HCEC 1CT (cell line): ENCODE results near the gene KCNE4.
"Not testable (repeated sequence)": the region's sequence is repeated elsewhere in the genome, so short reads cannot be mapped to it uniquely, and the experiment has no call there.

Experiments
- DNase-seq: peaks from one replicate; pipeline ENCODE4 v3.0.0-alpha.2; 2017

Gene KCNE4

DNA sequence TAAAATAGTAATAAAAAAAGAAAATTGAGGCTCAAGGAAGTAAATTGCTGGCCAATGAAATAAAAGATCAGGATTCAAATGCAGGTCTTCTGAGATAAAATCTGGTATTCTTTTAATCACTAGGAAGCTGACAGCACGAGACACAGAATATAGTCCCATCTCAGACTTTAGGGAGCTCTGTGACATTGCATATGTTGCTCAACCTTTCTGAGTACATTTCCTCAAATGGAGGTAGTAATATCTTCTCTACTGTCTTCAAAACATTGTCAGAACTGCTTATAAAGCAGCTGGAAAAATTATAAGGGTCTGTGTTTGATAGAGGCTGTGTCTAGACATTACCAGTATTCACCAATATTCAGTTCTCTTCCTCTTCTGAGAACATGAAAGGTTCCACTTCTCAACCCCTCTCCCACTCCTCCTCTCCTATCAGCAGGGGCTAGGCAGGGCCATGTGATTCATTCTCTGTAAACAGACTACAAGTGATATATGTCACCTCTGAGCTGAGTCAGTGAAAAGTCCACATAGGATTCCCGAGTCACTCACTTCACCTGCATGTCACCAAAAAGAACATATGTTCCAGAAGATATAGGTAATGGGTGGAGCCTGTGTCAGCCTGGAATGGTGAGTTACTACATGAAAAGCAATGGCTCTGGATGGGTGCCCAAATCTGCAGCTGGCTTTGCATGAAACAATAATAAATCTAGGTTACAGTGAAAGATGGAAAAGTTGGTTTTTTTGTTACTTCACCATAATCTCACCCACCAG is 7.1 kb downstream of the KCNE4 start:
- DNase-seq: peak; percentile 22

DNA sequence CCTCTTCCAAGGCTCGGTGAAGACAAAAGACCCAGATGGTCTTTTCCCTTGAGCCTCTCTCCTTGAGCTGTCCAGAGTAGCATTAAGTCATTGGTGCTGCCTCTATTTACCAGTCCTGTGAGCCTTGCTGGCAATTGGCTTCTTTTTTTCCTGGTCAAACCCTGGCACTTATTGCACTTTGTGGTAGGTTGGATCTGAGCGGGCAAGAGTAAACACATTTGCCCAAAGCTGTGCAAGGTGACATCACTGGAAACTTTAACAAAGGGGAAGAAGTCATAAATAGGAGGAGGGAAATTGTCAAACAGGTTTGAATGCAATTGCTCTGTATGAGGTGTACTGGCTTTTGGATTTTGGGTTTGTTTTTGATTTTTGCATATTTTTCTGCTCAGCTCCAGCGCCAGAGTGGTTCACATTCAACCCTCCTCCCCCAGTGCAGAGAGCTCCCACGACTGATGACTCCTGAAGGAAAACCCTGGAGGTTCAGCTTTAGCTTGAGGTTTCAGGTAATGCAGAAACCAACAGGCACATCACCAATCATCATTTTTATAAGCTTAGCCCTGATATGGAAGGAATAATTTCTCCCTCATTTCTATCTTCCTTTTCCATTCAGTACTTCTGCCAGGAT is 8.3 kb downstream of the KCNE4 start:
- DNase-seq: no peak

DNA sequence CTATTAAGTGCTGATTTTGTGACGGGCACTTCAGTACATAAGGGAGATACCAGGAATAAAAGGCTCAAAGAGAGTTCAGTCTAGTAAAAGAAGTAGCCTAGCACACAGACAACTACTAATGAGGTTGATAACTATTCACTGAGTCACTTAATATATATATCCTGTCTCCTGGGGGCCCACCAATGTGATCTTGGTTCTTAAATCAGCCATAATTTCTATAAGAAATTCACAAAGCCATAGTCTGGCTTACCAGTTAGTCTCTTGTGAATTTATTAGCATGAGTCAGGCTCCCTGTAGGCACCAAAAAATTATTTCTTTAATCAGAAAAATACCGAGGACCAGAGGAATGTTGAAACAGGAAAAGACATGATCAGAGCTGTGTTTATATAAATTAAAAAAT is 10.4 kb downstream of the KCNE4 start:
- peak; percentile 27 for DNase-seq

DNA sequence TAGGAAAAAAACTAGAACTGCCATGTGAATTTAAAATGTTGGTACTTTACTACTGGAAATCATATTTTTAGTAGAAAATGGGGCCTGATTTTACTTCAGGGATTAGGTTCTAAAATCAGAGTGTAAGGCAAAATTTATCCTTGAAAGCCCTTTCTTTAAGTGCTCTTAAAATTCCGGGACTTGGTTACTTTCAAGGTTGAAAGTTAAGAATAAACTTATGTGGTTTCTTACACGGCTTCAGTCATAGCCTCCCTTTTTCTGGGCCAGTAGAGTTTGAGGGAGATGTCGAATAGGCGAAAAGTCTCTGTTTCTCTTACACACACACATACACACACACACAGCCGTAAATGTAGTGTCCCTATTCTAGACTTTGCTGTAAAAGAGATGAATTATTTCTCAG is 13.1 kb downstream of the KCNE4 start:
- no peak for DNase-seq

DNA sequence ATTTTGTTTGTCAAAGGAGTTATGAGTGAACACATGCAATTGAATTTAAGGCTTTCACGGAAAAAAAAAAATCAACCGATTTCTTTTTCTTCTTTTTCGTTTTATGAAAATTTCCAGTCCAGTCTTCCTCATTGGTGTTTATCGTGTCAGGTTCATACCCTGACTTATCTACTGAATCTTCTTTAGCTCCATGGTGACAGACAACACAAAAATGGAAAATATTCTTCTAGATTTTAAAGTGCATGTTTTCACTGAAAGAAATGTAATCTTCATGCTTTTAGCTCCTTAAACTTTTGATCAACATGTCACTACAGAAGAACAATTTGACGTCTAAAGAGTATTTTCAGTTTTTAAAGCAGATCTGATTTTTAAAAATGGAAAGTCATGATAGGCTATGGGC is 14.7 kb downstream of the KCNE4 start:
- DNase-seq: no peak

DNA sequence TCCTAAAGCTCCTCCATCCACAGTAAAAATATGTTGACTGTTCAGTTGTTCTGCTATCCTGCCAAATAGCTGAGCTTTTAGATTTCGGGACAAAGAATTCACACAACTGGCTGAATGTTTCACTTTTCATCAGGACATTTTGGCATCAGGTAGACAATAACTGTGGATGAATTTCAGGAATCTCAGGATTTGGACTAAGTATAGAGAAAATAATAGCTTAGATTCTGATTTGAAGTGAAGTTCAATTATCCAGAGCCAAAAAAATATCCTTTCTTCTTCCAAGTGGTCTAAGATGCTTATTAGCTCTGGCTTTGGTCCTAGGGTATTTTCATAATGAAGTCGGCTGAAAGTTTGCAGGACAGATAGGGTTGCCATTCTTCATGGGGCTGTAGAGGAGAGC is 16.1 kb downstream of the KCNE4 start:
- DNase-seq: no peak

DNA sequence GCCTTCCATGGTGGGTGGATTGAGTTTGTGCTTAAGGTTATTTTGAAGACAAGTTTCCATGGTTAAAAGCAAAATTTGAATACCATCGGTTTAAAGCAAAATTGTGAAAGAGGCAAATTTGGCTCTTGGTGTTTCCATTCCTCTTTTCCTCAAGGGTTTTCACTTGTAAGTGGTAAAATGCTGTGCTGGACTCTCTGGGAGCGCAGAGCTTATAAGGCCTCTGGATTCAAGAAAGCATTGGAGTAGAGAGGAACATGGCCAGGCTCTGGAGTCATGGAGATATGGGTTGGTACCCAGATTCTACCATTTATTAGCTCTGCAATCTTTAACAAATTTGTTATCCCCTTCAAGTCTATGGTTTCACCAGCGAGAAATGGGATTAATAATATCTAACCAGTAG is 17.5 kb downstream of the KCNE4 start:
- DNase-seq: no peak

DNA sequence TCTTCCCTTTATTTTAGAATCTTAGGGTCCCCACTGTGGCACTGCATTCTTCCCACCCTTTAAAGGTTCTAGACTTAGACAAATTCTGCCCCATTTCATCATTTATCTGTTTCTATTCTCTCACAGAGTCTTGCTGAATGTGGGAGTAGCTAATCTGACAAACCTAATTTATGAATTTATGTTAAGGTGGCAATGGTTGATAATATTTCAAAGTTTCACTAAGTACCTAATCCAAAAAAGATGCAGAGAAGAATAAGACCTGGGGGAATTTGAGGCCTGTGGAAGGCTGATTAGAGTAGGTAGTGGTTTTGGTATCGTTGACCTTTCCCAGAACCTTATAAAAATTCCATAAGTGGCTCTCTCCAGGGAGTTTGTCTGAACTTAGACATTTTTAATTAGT is 18.0 kb downstream of the KCNE4 start:
- no peak for DNase-seq

DNA sequence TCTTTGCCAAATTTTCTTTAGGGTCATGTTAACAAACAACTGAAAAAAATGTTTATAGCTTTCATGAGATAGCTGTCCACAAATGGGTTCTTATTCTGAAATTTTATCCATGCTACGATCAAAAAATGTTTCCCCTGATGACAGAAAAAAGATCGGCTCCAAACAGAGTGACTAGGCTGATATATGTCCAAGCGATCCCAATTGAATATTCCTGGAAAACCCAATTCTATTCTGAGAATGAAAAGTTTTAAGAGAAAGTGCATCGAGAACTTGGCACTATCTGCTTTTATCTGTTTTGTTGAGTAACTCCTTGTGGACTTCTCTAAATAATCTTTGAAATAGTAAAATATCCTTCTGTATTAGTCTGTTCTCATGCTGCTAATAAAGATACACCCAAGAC is 19.1 kb downstream of the KCNE4 start:
- DNase-seq: no peak

DNA sequence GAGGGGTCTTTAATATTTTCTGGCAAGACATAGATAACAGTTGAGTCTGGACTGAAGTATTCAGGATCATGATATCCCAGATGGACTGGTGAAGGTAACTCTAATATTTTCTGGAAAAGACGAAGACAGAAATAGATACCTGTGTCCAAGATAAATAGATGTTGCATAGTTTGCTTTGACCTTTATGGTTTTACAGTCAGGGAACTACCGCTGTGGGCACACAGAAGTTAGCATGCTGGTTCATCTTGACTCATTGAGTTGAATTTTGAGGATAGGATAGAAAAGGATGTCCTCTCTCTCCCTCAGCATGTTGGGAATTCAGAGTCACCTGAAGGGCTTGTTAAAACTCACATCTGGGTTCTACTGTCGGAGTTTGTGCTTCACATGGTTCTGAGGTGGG is 20.8 kb downstream of the KCNE4 start:
- DNase-seq: no peak

DNA sequence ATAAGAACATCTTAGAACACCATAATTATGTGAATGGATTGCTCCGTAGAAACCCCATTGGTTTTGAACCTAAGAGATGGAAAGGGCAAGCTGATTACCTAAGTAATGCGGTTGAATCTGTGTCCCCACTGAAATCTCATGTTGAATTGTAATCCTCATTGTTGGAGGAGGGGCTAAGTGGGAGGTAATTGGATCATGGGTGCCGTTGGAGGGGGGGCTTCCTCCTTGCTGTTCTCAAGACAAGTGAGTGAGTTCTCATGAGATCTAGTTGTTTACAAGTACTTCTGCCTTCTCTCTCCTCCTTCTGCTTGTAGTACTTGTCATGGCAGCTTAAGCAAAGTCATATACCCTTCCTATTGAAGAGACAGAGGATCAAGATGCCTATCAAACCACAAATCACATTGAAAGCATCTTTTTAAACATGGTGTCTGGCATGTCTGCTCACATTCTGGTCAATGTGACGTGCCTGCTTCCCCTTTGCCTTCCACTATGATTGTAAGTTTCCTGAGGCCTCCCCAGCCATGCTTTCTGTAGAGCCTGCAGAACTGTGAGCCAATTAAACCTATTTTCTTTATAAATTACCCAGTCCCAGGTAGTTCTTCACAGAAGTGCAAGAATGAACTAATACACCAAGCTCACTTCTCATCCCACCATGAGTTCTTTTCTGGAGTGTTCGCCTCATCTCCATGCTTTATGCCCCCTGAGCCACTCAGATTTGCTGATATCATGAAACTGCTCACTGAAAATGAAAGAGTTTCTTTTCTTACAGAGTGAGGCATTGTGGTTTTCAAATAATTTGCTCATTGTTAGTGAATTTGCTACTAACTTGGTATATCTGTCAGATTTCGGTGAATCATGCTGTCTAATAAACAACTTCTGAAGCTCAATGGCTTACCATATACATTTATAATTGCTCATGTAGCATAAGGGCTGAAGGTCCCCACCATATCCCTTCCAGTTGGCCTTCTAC is 23.6 kb downstream of the KCNE4 start:
- DNase-seq: peak; percentile 68

DNA sequence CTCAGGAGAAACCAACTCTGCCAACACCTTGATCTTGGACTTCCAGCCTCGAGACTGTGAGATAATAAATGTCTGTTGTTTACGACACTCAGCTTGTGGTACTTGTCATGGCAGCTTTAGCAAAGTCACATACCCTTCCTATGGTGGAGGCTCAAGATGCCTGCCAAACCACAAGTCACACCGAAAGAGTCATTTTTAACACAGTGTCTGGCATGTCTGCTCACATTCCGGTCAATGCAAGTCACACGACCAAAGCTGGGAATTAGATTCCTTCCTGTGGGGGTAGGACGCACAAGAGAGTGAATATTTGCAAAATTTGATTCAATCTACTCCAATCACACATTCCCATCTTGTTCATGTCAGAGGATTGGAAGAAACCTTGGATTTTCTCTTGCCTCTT is 24.6 kb downstream of the KCNE4 start:
- peak; percentile 69 for DNase-seq

DNA sequence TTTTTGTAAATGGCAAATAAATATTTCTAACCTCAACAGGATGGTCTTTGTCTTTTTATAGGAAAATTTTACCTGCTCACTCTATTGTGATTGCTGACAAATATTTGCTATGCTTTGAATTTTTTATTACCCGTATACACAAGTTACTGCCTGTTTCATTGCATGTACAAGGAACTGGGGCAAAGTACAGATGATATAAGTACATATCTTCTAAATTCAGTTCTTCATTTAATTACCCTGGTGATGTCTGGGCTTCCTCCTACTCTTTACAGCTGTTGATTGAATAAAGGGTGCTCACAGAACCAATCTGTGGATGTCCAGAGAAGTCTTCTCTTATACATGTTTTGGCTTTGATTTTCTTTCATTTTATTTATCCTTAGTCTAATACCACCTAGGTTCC is 26.5 kb downstream of the KCNE4 start:
- no peak for DNase-seq

DNA sequence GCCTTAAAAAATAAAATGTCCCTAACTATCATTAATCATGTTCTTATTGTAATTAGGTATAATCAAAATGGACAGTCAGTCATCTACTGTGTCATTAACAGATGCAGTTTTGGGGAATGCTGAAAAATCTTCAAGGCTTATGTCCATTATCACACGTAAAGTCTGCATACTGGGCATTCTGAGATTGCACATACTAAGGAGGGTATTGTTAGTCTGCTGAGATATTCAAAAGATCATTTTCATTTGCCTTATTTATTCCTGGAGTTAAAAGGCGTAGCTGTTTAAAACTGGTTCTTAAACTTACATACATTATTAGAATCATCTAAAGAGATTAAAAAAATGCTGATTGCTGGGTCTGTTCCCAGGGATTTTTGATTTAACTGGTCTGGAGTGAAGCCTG is 27.4 kb downstream of the KCNE4 start:
- no peak for DNase-seq

DNA sequence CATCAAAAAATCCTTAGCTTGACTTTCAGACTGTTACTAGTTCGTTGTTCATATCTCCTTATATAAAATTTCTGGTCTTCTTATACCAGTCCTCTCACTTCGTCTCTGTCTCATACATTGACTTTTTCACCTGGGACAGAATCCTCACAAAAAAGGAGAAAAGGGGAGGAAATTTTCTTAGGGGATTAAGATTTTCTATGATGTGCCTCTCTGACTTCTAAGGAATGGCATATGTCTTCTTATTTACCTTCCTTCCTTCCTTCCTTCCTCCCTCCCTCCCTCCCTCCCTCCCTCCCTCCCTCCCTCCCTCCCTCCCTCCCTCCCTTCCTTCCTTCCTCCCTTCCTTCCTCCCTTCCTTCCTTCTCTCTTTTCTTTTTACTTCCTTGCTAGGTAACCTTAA is 27.9 kb downstream of the KCNE4 start:
- no peak for DNase-seq

DNA sequence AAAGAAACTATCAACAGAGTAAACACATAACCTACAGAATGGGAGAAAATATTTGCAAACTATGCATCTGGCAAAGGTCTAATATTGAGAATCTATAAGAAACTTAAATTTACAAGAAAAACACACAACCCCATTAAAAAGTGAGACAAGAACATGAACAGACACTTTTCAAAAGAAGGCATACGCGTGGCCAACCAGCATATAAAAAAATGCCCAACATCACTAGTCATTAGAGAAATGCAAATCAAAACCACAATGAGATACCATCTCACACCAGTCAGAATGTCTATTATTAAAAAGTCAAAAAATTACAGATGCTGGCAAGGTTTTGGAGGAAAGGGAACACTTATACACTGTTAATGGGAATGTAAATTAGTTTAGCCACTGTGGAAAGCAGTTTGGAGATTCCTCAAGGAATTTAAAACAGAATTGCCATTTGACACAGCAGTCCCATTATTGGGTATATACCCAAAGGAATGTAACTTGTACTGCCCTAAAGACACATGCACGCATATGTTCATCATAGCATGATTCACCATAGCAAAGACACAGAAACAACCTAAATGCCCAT is 28.9 kb downstream of the KCNE4 start:
- DNase-seq: not testable (repeated sequence)

DNA sequence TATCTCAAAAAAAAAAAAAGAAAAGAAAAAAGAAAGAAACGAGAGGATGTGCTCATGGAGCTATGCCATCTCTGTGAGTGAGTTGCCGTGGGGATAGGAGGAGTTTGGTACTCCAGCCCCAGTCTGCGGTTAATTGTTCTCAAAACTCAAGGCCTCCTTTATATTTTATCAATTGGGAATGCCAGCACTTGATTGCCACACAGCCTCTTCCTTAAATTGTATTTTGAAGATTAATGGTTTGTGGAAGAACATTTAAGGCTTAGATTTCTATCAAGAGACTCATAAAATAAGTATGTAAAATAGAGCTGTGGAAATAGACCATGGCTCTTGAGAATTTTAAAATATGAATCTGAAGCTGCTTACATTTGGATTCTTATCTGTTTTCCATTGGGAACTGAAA is 29.8 kb downstream of the KCNE4 start:
- DNase-seq: no peak

DNA sequence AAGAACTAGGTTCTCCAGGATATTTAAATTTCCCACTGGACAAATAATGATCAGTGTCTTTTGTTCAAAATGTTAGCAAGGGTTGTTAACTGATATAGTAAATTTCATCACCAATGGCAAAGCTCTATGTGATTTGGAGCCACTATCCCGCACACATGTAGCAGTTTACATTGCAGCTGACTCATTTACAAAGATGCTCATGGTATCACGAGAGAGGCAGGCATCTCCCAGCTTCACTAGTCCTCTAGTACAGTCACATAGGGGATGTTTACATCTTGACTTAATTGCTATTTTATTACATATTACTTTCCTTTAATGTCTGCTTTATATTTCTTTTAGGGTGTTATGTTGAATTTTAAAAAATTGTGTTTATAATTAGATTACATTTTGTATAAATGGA is 30.7 kb downstream of the KCNE4 start:
- peak; percentile 49 for DNase-seq

DNA sequence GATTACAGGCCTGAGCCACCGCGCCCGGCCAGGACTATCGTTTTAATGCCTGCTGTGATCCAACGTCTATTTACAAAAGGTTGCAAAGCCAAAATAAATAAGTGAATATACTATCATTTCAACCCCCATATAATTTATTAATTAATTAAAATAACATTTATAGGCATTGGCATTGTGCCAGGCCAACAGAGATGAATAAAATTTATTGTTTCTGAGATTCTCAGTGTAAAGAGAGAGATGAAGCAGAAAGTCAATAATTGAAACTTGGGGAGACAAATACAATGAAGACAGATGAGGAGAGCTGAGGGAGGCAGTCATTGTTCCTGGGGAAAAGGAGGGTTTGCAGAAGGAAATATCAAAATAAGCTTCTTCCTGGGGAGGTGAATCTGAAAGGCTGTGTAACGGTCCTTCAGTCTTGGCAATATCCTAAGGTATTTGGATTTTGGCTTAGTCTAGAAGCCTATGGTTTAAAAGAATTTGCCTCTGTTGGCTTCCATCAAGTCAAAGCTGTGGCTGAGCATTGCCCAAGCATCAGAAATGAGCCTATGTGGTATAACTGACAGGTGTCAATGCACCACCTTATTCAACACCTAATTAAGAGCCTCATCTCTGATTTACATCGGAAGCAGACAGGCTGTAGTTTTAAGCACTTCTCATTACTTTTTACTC is 31.5 kb downstream of the KCNE4 start:
- DNase-seq: no peak

DNA sequence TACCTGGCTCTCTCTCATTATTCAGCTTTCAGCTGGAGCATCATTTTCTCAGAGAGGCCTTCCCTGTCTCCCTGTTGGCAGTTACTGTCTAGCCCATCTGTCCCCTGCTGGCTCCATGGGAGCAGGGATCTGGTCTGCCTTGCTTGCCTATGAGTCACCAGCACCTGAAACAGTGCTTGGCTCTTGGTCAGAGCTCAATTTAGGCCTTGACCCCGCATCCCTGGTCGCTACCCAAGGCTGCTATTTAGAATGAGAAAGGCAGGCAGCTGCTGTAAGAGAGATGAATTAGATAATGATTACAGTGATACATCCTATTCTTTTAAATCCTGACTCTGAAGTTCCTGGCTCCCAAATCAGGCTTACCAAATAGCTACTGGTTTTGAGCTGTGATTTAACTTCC is 32.9 kb downstream of the KCNE4 start:
- DNase-seq: no peak

DNA sequence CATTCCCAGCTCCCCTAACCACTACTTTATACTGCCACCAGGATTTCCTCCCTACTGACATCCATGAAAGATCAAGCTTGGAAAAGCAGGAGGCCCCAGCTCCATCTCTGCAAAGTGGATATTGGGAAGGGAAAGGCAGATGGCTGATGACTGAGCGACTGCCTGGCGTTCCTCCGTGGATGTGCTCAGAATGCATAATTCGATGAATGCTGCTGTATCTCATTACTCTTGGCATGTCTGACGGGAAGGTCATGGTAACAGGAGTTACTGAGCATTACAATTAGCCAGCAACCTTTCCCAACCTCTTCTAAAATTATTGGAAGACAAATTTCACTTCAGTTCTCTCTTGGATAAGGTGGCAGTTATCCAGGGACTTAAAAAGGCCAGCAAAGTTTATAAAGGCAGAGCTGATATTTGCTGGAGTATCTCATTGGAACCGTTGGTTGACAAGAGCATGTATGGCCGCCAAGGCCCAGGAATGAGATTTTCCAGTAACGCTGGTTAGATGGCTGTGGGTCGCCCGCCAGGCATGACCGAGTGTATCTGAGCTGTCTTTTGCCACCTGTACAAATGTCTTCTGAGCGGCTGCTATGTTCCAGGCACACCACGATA is 34.5 kb downstream of the KCNE4 start:
- no peak for DNase-seq

DNA sequence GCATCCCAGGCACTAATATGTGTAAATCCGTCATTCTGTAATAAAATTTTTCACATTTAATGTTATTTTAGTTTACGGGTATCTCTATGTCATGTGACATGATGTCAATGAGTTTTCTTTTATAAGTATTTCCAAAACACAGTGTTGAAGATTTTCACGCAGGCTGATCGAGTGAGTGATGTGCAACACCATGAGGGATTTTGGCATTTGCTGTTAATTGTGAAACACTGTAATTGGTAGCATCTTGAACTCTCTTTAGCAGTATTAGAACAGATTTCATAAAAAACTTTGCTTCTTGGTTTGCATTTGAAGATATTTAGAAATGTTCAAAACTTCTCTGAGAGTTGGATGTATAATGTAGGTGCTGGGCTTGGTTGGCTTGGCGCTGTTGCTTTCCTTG is 35.5 kb downstream of the KCNE4 start:
- DNase-seq: no peak
